Tibial nerve (tissue), 4 donors: ENCODE data around the gene KCNT1. TPM values are rescaled to one million over a fixed set of nuclear protein-coding genes. Genes with fewer than 3 reads are reported as not detected.

ENCODE experiments used
- DNase-seq, 2 donors: peaks; one replicate each; pipeline ENCODE4 v3.0.0-alpha.2; 2019; ENCODE audit warnings: low spot score in 2 of 2
- H3K27ac ChIP-seq, 4 donors: fragments of 200-600 bp; sonication (generic) in 3 of 4; one replicate each; pipeline ENCODE4 v1.5.1; 2017 to 2019; ENCODE audit warnings: mild to moderate bottlenecking in 1 of 4
- H3K27me3 ChIP-seq, 2 donors: fragments of 200-600 bp; sonication (generic) in 1 of 2; one replicate each; pipeline versions ENCODE4 v1.5.1 to v1.6.0; 2017 to 2019
- H3K36me3 ChIP-seq, 3 donors: fragments of 200-600 bp; sonication (generic); one replicate each; pipeline ENCODE4 v1.5.1; 2018 to 2019
- H3K4me1 ChIP-seq, 4 donors: fragments of 200-600 bp; sonication (generic) in 3 of 4; one replicate each; pipeline ENCODE4 v1.5.1; 2017 to 2019
- H3K4me3 ChIP-seq, 4 donors: fragments of 200-600 bp; sonication (generic) in 3 of 4; one replicate each; pipeline ENCODE4 v1.5.1; 2017 to 2019; ENCODE audit warnings: mild to moderate bottlenecking in 1 of 4, moderate library complexity in 1 of 4
- H3K9me3 ChIP-seq, 4 donors: fragments of 200-600 bp; sonication (generic) in 3 of 4; one replicate each; pipeline ENCODE4 v1.5.1; 2017 to 2019
- CTCF ChIP-seq, 5 experiments: fragments of 200-600 bp in 3 of 5; fragments of 450-650 bp in 2 of 5; sonication (generic) in 3 of 5; IDR thresholded peaks; one replicate each; pipeline ENCODE4 v1.5.1; 2016 to 2019; ENCODE audit warnings: antibody characterized with exemption in 5 of 5, mild to moderate bottlenecking in 3 of 5, moderate library complexity in 2 of 5
- EP300 ChIP-seq, 2 donors: sonication (generic); formaldehyde crosslinking; IDR thresholded peaks; one replicate each; pipeline ENCODE4 v1.6.1; 2017; ENCODE audit warnings: antibody characterized with exemption in 2 of 2, mild to moderate bottlenecking in 1 of 2
- POLR2A ChIP-seq, 2 donors: fragments of 450-650 bp; IDR thresholded peaks; one replicate each; pipeline ENCODE4 v1.6.1; 2017; ENCODE audit warnings: antibody characterized with exemption in 2 of 2, mild to moderate bottlenecking in 2 of 2, moderate library complexity in 2 of 2
- WGBS, 2 donors: methylation state at CpG; one replicate each; pipeline ENCODE4 v1.1.5; 2018; 5-methylcytosine and 5-hydroxymethylcytosine counted together
- total RNA-seq, 4 donors: library from RNA; depleted of rRNA; stranded (reverse); fragments of >200 nt; gene quantifications; one replicate each; pipeline ENCODE4 v1.1.0, GENCODE V29; 2016

KCNT1 gene
- total RNA-seq, 4 donors from 2014 or later: under 0.01 to 0.39 TPM; not detected in 2

DNA sequence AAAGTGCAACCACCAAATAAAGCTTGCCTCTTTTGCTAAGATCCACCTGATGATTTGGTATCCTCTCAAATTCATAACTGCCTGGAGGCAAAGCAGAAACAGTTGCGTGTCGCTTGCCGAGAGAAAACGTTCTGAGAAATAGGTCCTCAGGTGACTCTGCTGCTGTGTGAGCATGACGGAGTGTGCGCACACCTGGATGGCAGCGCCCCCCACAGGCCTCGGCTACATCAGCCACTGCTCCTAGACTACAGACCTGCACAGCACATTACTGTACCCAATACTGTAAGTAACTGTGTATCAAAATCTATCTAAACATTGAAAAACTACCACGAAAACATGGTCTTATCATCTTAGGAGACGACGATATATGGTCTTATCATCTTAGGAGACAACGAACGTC, 117.9 kb downstream of the KCNT1 start:
- Histone ChIP-seq H3K4me3 (no peak overlapping the region), H3K36me3 (peaks cover 9 to 99% (median 48%) of the 10 kb centered on the region in 3 donors), H3K27me3 (no peaks in the 10 kb centered on the region), H3K4me1 (no peaks in the 10 kb centered on the region), H3K9me3 (no peaks in the 10 kb centered on the region), H3K27ac (no peak overlapping the region)
- no peak for DNase-seq
- TF ChIP-seq POLR2A (IDR thresholded peaks at IDR 0.05) (no peak), EP300 (IDR thresholded peaks at IDR 0.05) (no peak), CTCF (IDR thresholded peaks at IDR 0.05) (no peak)
- 93 to 96% methylated on average over 13 of the region's 13 CpGs for WGBS, 2 donors

DNA sequence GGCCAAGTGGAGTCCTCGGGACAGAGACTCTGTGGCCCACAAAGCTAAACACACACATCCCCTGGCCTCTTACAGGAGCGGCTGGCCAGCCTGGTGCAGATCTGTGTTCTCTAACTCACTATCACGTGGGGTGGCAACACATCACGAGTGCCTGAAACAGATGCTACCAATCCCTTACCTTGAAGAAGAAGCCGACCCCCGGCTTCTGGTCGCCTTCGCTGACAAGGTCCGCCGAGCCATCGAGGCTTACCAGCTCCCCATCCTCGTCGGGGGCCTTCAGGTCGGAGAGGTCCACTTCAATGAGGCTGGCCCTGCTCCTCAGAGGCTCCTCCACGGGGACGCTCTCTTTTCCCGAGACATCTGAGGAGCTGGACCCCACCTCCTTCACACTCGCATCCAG, 118.7 kb downstream of the KCNT1 start:
- TF ChIP-seq EP300 (IDR thresholded peaks at IDR 0.05) (no peak), CTCF (IDR thresholded peaks at IDR 0.05) (no peak), POLR2A (IDR thresholded peaks at IDR 0.05) (no peak)
- H3K36me3 ChIP-seq: peaks cover 9 to 98% (median 44%) of the 10 kb centered on the region in 3 donors

DNA sequence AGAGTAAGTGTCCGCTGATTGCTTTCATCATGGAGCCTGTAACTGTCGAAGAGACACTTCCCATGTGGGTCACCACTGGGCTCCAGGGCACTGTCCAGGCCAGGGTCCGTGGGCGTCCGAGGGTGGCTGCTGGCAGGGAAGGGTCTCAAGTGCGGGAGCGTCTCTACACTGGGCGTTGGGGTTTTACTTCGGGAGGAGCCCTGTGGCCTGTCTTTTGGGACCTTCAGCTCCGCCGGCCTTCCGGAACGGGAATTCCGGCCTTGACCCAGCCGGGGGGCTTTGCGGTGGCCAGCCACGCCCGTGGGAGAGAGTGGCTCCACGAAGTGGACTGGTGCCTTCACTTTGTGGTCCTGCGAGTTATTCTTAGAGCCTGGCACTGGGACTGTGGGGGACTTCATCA, 119.1 kb downstream of the KCNT1 start:
- no peaks in the 10 kb centered on the region for H3K27me3 ChIP-seq
- peaks cover 9 to 98% (median 40%) of the 10 kb centered on the region in 3 donors for H3K36me3 ChIP-seq
- no peaks in the 10 kb centered on the region for H3K9me3 ChIP-seq
- H3K27ac ChIP-seq: no peak overlapping the region
- H3K4me3 ChIP-seq: no peak overlapping the region
- TF ChIP-seq POLR2A (IDR thresholded peaks at IDR 0.05) (no peak), EP300 (IDR thresholded peaks at IDR 0.05) (no peak), CTCF (IDR thresholded peaks at IDR 0.05) (no peak)
- no peaks in the 10 kb centered on the region for H3K4me1 ChIP-seq
- DNase-seq: no peak
- whole genome bisulfite sequencing, 2 donors: 92 to 93% methylated on average over 19 to 20 of the region's 20 CpGs

More for the DNA sequence above, 118.7 kb downstream of the KCNT1 start:
- Histone ChIP-seq H3K4me1 (no peaks in the 10 kb centered on the region), H3K9me3 (no peaks in the 10 kb centered on the region), H3K27me3 (no peaks in the 10 kb centered on the region), H3K27ac (no peak overlapping the region), H3K4me3 (no peak overlapping the region)
- no peak for DNase-seq
- 94 to 96% methylated on average over 18 of the region's 18 CpGs for WGBS, 2 donors

DNA sequence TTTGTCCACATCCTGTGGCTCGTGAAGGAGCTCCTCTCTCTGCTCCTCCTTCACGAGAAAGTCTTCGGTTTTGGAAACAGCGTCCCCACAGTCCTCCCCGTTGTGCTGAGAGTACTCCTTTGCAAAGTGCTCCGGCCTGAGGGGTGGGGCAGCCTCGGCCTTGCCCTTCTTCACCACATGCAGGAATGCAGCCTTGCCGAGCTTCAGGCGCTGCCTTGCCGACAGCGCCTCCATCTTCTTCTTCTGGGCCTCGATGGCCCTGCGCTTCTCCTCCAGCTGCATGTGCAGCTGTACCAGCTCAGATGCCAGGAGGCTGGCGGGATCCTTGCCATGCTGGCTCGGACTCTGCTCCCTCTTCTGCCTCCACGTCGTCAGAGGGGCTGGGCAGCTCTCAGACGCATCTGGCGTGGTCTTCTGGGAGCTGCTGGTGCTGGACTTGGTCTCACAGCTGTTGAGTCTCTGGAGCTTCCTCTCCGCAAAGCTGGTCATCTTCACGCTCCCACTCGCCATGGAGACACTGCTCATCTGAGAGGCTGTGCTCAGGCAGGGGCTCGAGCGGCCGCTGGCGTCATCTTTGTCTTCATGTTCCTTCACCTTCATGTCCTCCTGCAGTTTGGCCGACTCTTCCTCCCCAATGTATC, 119.9 kb downstream of the KCNT1 start:
- Histone ChIP-seq H3K27ac (no peak overlapping the region), H3K27me3 (no peaks in the 10 kb centered on the region), H3K4me1 (no peaks in the 10 kb centered on the region), H3K9me3 (no peaks in the 10 kb centered on the region), H3K4me3 (no peak overlapping the region), H3K36me3 (peaks cover 8 to 98% (median 40%) of the 10 kb centered on the region in 3 donors)
- 95% methylated on average over 27 of the region's 27 CpGs for WGBS, 2 donors
- no peak for DNase-seq
- TF ChIP-seq POLR2A (IDR thresholded peaks at IDR 0.05): no peak
- TF ChIP-seq EP300 (IDR thresholded peaks at IDR 0.05): no peak
- no peak for TF ChIP-seq CTCF (IDR thresholded peaks at IDR 0.05)

DNA sequence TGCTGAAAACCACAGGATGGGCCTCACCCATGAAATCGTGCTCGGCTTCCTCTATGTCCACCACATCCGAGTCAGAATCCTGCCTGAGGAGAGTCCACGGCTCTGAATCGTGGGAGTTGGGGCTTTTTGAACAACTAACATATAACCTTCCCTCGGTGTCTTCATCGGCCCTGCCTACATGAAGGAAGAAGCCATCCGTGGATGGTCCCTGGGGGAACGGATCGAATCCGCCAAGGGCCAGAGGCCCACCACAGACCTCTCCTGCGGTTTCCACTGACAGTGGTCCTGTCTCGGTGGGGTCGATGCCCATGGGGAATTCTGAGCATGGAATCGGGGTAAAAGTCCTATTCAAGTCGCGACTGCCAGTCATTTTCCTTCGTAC, 120.4 kb downstream of the KCNT1 start:
- Histone ChIP-seq H3K27me3 (no peaks in the 10 kb centered on the region), H3K4me1 (no peaks in the 10 kb centered on the region), H3K27ac (no peak overlapping the region), H3K9me3 (no peaks in the 10 kb centered on the region), H3K36me3 (peaks cover 6 to 98% (median 40%) of the 10 kb centered on the region in 3 donors), H3K4me3 (no peak overlapping the region)
- 88 to 98% methylated on average over 18 of the region's 18 CpGs for WGBS, 2 donors
- TF ChIP-seq EP300 (IDR thresholded peaks at IDR 0.05) (no peak), CTCF (IDR thresholded peaks at IDR 0.05) (no peak), POLR2A (IDR thresholded peaks at IDR 0.05) (no peak)
- no peak for DNase-seq
